ENCODE measurements around the gene MYO5C.
"Not testable (repeated sequence)": the region's sequence is repeated elsewhere in the genome, so short reads cannot be mapped to it uniquely, and the experiment has no call there.

Gene MYO5C

DNA sequence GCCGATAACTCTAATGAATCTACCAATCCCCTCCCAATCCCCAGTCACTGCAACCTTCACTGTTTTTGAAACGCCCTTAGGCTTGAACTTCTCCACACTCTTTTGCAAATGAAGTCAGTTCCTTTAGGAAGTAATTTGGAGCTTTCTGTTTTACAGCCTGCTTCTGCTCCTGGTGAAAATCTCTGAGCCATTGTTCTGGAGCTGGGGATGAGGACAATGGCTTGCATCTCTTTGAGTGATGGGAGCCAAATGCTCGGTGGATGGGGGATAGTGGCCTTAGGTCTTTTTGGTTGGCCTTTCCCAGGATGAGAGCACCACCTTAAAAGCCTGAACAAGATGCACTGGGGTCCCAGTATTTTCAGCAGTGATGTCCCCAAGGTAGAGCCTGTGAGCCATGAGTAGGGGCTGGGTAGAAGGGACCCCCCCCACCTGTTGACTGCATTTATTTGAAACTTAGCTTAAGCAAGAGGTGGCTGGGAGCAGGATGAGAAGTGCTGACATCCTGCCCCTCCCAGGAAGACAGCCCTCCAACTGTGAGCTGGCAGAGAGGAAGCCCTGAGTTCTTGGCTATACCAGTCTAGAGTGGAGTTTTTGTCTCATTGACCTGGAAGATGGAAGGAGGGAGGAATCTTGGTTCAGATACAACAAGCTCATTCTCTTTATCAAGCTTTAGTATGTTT lies 7.6 kb upstream of the MYO5C start:
- no peak for DNase-seq

GRCh38 chr15:52301265-52301847 lies 5.8 kb upstream of the MYO5C start:
- no peak for DNase-seq

GRCh38 chr15:52294881-52295420 lies 653 bp downstream of the MYO5C start:
- DNase-seq = no peak

DNA sequence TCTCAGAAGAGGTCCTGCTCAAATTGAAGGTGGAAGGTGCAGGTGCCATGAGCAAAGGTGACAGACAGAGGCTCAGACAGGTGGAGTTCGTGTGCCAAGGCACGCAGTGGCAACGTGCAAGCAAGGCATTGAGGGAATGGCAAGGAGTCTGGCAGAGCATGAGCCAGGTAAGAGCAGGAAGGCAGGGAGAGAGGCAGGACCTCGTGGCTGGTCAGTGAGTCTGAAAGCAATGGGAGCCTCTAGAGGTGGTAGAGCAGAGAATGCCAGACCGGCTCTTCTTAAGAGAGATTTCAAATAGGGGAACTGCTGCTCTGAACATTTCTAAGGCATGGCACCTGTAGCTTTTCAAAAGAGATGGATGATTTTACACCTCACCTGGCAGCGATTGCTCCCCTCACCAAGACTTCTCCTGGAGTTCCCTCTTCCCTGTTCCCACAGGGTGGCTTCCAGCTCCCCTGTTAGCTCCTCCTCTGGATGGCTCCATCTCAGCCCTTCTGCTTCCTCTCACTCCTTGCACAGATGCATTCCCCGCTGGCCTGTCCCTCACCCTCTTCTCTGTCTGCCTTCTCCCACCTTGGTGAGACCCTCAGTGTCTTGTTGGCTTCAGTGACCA lies 2.7 kb downstream of the MYO5C start:
- DNase-seq = no peak

- no peak for DNase-seq
Measured at GRCh38 chr15:52291204-52291603, 4.4 kb downstream of the MYO5C start.

DNA sequence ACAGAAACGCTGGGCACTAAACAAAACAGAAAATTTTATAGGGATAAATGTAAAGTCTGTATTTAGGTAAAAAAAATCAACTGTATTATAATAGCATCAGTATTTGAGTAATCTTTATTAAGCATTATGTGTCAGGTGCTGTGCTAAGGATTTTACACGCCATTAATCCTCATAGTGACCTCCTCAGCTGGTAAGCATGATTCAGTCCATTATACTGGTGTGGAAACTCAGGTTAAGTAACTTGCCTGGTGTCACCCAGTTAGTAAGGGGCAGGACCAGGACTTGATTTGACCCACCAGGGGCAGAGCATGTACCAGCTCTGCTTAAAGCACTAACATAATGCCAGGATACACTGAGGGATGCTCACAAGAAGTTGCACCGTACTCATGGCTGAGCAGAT lies 4.8 kb downstream of the MYO5C start:
- no peak for DNase-seq

GRCh38 chr15:52290329-52290728 lies 5.3 kb downstream of the MYO5C start:
- no peak for DNase-seq

DNA sequence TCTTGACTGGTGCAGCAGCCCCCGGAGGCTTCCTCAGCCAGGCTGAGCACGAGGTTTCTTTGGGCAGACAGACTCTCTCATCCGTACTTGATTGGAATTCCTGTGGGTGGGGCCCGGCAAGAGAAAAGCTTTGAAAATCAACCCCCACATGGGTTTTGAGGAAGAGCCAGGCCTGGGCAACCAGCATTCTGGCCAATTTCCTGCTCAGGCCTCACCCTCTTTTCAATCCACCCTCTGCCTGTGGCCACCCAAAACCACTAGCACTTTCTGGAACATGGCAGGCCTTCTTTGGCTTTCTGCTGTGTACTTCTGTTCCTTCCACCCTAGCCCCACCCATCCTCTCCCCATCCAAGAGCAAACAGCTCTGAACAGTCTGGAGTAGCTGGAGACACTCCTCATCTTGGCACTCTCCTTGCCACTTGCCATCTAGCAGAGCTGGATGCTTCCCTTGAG lies 5.9 kb downstream of the MYO5C start:
- no peak for DNase-seq

- no peak for DNase-seq
Measured at GRCh38 chr15:52288986-52289385, 6.6 kb downstream of the MYO5C start.

- DNase-seq = no peak
Measured at GRCh38 chr15:52288051-52288942, 7.3 kb downstream of the MYO5C start.

DNA sequence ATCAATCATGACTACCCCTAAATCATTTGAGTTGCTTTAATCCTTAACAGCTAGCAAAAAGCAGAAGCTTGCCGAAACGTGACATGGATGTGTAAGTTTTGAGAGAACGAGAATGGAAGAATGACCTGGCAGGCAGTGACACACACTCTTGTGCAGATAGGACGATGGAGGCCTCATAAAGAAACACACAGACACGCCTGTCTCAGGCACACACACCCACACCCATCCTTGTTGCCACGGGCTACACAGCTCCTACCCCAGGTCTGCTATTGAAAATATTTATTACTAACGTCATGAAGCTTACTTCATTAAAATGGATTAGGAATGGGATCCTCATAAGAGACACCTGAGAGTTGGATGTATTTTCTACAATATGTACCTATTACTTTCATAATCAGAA lies 8.5 kb downstream of the MYO5C start:
- DNase-seq = no peak

DNA sequence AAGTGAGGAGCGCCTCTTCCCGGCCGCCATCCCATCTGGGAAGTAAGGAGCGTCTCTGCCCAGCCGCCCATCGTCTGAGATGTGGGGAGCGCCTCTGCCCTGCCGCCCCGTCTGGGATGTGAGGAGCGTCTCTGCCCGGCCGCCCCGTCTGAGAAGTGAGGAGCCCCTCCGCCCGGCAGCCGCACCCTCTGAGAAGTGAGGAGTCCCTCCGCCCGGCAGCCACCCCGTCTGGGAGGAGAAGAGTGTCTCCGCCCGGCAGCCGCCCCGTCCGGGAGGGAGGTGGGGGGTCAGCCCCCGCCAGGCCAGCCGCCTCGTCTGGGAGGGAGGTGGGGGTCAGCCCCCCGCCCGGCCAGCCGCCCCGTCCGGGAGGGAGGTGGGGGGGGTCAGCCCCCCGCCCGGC lies 9.7 kb downstream of the MYO5C start:
- DNase-seq = not testable (repeated sequence)

GRCh38 chr15:52284164-52284563 lies 11.4 kb downstream of the MYO5C start:
- no peak for DNase-seq

GRCh38 chr15:52283281-52283680 lies 12.3 kb downstream of the MYO5C start:
- no peak for DNase-seq

GRCh38 chr15:52282418-52282817 lies 13.2 kb downstream of the MYO5C start:
- no peak for DNase-seq

DNA sequence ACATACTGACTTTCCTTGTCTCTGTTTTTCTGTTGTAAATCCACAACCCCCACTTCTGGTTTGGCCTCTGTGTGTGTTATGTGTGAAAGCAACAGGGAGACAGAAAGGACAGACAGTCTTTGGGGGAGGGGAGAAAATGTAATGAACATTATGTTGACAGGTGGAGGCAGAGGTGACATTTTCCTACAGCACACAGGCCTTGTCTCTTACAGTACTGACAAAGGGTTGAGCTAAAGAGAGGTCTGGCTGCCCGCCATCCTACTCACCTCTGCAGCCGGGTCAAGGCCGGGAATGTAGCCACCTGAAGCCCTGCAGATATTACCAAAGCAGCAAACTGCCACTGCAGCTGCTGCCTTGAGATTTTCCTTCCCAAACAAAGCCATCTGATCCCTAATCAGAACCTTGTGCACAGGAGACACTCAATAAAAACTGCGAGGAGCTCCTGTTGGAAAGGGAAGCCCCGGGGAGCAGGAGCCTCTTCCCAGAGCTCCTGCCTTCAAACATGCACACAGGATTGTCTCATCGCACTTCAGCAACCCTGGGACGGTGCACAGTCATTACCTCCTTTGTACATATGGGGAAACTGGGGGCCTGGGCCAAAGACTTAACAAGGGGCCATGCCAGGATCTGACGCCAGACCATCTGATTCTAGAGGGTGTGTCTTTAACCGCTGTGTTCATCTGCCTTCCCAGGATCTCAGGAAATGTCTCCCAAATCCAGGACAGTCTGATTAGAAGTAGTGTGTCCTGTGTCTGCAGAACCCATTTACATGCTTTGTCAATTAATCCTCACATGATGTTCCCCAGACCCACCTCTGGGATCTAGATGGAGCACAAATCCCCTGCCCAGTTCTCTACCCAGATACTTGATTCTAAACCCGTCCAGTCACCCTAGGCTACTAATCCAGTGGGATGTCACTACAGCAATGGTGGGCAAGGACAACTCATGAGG lies 14.2 kb downstream of the MYO5C start:
- no peak for DNase-seq

DNA sequence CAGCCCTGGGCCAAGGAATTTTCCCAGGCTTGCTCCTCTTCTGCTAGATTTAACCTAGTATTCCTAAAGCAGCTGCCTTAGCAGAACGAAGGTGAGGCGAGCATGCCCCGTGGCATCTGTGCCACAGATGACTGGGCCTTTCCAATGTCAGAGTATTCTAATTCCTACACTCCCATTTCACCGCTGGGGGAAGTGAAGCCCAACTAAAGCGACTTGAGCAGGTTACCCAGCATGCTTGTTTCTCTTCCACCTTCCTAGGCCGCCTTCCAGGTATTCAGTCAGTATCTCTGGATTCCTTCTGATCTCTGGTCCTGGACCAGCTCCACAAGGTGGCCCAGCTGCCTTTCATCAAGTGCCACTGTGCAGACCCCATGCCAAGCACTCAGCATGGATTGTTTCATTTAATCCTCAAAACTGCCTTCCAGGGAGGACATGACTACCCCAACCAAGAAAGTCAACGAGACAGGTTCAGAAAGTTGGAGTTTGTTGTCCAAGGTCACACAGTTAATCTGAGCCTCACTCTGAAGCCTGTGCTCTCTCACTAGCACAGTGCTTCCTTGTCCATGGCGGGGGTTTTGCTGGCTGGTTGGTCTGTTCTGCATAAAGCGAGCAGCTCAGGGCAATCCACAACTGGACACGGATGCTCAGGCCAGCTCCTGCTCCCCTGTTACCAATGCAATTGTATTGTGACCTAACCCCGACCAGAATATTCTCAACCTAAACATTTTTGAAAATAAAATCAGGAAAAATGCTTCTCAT lies 15.1 kb downstream of the MYO5C start:
- DNase-seq = no peak

- no peak for DNase-seq
Measured at GRCh38 chr15:52278636-52279367, 16.8 kb downstream of the MYO5C start.

DNA sequence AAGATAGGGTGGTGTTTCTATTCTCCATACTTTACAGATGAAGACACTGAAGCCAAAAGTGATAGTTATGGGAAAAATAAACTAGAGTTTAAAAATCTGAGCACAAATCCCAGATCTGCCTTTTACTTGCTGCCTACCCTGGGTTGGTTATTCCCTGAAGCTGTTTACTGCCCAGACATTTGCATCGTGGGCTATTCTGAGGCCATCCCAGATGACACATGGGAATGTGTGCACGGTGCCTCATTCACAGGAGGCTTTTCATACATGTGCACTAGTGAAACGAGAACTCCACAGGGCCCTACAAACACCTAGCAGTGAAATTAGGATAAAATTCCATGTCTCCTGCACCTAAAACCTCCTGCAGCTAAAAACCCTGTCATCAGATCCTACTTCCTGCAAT lies 17.5 kb downstream of the MYO5C start:
- DNase-seq = no peak

GRCh38 chr15:52277575-52277974 lies 18.0 kb downstream of the MYO5C start:
- DNase-seq = no peak

All from SW 1271 (cell line).